ENCODE measurements around the gene IFT27.

Gene IFT27

GRCh38 chr22:36767035-36767775 is 8.7 kb downstream of the IFT27 start:
- no peak for TF ChIP-seq POLR2AphosphoS5 (IDR thresholded peaks at IDR 0.05; ENCODE audit: low read depth, low read length)
- TF ChIP-seq REST (IDR thresholded peaks at IDR 0.05; ENCODE audit: insufficient read depth in 1 of 2, low read depth in 2 of 2, low read length in 2 of 2), result no peak
- TF ChIP-seq FOXP2 (optimal IDR thresholded peaks at IDR 0.05; ENCODE audit: borderline replicate concordance, extremely low read depth, extremely low read length, insufficient read depth), result no peak
- no peak for TF ChIP-seq TAF1 (IDR thresholded peaks at IDR 0.05; ENCODE audit: borderline replicate concordance, insufficient read depth, low read length)
- TF ChIP-seq SIN3A (IDR thresholded peaks at IDR 0.05; ENCODE audit: borderline replicate concordance, insufficient read depth, low read length), result no peak

GRCh38 chr22:36765943-36766450 is 9.9 kb downstream of the IFT27 start:
- no peak for TF ChIP-seq POLR2AphosphoS5 (IDR thresholded peaks at IDR 0.05; ENCODE audit: low read depth, low read length)
- no peak for TF ChIP-seq REST (IDR thresholded peaks at IDR 0.05; ENCODE audit: insufficient read depth in 1 of 2, low read depth in 2 of 2, low read length in 2 of 2)
- TF ChIP-seq SIN3A (IDR thresholded peaks at IDR 0.05; ENCODE audit: borderline replicate concordance, insufficient read depth, low read length), result no peak
- no peak for TF ChIP-seq FOXP2 (optimal IDR thresholded peaks at IDR 0.05; ENCODE audit: borderline replicate concordance, extremely low read depth, extremely low read length, insufficient read depth)
- TF ChIP-seq TAF1 (IDR thresholded peaks at IDR 0.05; ENCODE audit: borderline replicate concordance, insufficient read depth, low read length), result no peak

GRCh38 chr22:36765131-36765942 is 10.6 kb downstream of the IFT27 start:
- no peak for TF ChIP-seq REST (IDR thresholded peaks at IDR 0.05; ENCODE audit: insufficient read depth in 1 of 2, low read depth in 2 of 2, low read length in 2 of 2)
- no peak for TF ChIP-seq SIN3A (IDR thresholded peaks at IDR 0.05; ENCODE audit: borderline replicate concordance, insufficient read depth, low read length)
- TF ChIP-seq FOXP2 (optimal IDR thresholded peaks at IDR 0.05; ENCODE audit: borderline replicate concordance, extremely low read depth, extremely low read length, insufficient read depth), result no peak
- no peak for TF ChIP-seq TAF1 (IDR thresholded peaks at IDR 0.05; ENCODE audit: borderline replicate concordance, insufficient read depth, low read length)
- no peak for TF ChIP-seq POLR2AphosphoS5 (IDR thresholded peaks at IDR 0.05; ENCODE audit: low read depth, low read length)

- TF ChIP-seq FOXP2 (optimal IDR thresholded peaks at IDR 0.05; ENCODE audit: borderline replicate concordance, extremely low read depth, extremely low read length, insufficient read depth) (no peak), SIN3A (IDR thresholded peaks at IDR 0.05; ENCODE audit: borderline replicate concordance, insufficient read depth, low read length) (no peak), TAF1 (IDR thresholded peaks at IDR 0.05; ENCODE audit: borderline replicate concordance, insufficient read depth, low read length) (no peak), POLR2AphosphoS5 (IDR thresholded peaks at IDR 0.05; ENCODE audit: low read depth, low read length) (no peak), REST (IDR thresholded peaks at IDR 0.05; ENCODE audit: insufficient read depth in 1 of 2, low read depth in 2 of 2, low read length in 2 of 2) (no peak)
Observed at GRCh38 chr22:36764641-36765040, 11.3 kb downstream of the IFT27 start.
